ENCODE results near the gene ARMC10. TPM values are rescaled to one million over a fixed set of nuclear protein-coding genes. Genes with fewer than 3 reads are reported as not detected.

The ARMC10 gene
- polyA plus RNA-seq, 1 donor from 2014 or later = 28.8 TPM

GRCh38 chr7:103080923-103081322, 6.0 kb downstream of the ARMC10 start:
- no peak overlapping the region for H3K4me2 ChIP-seq (ENCODE audit: low read length)
- no peak overlapping the region for H2AFZ ChIP-seq (ENCODE audit: low read depth, low read length)
- peaks cover 6% of the 10 kb centered on the region for H3K36me3 ChIP-seq (ENCODE audit: insufficient read depth, low read length)
- peaks cover 17% of the 10 kb centered on the region for H3K79me2 ChIP-seq (replicated peaks; ENCODE audit: insufficient read depth, low read length)
- no peaks in the 10 kb centered on the region for H3K27me3 ChIP-seq (ENCODE audit: insufficient read depth, low read depth, low read length)
- H3K27ac ChIP-seq (ENCODE audit: low read length) = no peak overlapping the region
- no peak overlapping the region for H3K4me3 ChIP-seq (ENCODE audit: low read length)
- no peaks in the 10 kb centered on the region for H3K9me3 ChIP-seq (ENCODE audit: low read length)
- H3K9me2 ChIP-seq (ENCODE audit: insufficient read depth, low read length) = no peaks in the 10 kb centered on the region
- TF ChIP-seq EZH2 (IDR thresholded peaks at IDR 0.05; ENCODE audit: borderline replicate concordance, insufficient read depth, low read length, poor library complexity, severe bottlenecking) = no peak
- TF ChIP-seq TAF1 (IDR thresholded peaks at IDR 0.05; ENCODE audit: low read depth) = no peak
- no peak for TF ChIP-seq EP300 (conservative IDR thresholded peaks at IDR 0.05; ENCODE audit: poor library complexity, severe bottlenecking)
- TF ChIP-seq SMC3 (conservative IDR thresholded peaks at IDR 0.05; ENCODE audit: poor library complexity) = no peak
- no peaks in the 10 kb centered on the region for H3F3A ChIP-seq (ENCODE audit: insufficient read depth, low read length, poor library complexity, severe bottlenecking)
- H3K9ac ChIP-seq (ENCODE audit: low read length) = no peak overlapping the region
- no peaks in the 10 kb centered on the region for H4K20me1 ChIP-seq (ENCODE audit: insufficient read depth)

DNA sequence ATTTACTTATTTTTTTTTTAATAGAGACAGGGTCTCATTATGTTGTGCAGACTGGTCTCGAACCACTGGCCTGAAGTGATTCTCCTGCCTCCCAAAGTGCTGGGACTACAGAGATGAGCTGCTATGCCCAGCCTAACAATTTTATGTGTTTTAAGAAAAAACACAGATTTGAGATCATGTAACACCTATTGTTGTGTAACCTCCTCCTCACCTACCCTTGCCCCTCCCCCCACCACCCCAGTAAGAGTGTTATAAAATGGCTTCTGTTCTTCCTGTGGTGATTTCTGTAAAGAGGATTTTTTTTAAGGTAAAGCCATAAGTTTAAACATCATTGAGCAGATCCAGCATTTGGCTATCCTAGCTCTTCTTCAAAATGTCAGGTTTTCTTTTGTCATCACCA, 7.6 kb downstream of the ARMC10 start:
- H3K27ac ChIP-seq (ENCODE audit: low read length) = no peak overlapping the region
- no peak overlapping the region for H2AFZ ChIP-seq (ENCODE audit: low read depth, low read length)
- no peaks in the 10 kb centered on the region for H4K20me1 ChIP-seq (ENCODE audit: insufficient read depth)
- H3F3A ChIP-seq (ENCODE audit: insufficient read depth, low read length, poor library complexity, severe bottlenecking) = no peaks in the 10 kb centered on the region
- H3K4me3 ChIP-seq (ENCODE audit: low read length) = no peak overlapping the region
- peaks cover 6% of the 10 kb centered on the region for H3K36me3 ChIP-seq (ENCODE audit: insufficient read depth, low read length)
- H3K9me2 ChIP-seq (ENCODE audit: insufficient read depth, low read length) = no peaks in the 10 kb centered on the region
- H3K9me3 ChIP-seq (ENCODE audit: low read length) = no peaks in the 10 kb centered on the region
- H3K27me3 ChIP-seq (ENCODE audit: insufficient read depth, low read depth, low read length) = no peaks in the 10 kb centered on the region
- TF ChIP-seq EZH2 (IDR thresholded peaks at IDR 0.05; ENCODE audit: borderline replicate concordance, insufficient read depth, low read length, poor library complexity, severe bottlenecking) (no peak), RAD21 (conservative IDR thresholded peaks at IDR 0.05) (no peak), POLR2AphosphoS5 (IDR thresholded peaks at IDR 0.05) (no peak), TAF1 (IDR thresholded peaks at IDR 0.05; ENCODE audit: low read depth) (no peak), MXI1 (conservative IDR thresholded peaks at IDR 0.05; ENCODE audit: poor library complexity, severe bottlenecking) (no peak), EP300 (conservative IDR thresholded peaks at IDR 0.05; ENCODE audit: poor library complexity, severe bottlenecking) (no peak), SMC3 (conservative IDR thresholded peaks at IDR 0.05; ENCODE audit: poor library complexity) (no peak)
- TF ChIP-seq, protein P1, sequence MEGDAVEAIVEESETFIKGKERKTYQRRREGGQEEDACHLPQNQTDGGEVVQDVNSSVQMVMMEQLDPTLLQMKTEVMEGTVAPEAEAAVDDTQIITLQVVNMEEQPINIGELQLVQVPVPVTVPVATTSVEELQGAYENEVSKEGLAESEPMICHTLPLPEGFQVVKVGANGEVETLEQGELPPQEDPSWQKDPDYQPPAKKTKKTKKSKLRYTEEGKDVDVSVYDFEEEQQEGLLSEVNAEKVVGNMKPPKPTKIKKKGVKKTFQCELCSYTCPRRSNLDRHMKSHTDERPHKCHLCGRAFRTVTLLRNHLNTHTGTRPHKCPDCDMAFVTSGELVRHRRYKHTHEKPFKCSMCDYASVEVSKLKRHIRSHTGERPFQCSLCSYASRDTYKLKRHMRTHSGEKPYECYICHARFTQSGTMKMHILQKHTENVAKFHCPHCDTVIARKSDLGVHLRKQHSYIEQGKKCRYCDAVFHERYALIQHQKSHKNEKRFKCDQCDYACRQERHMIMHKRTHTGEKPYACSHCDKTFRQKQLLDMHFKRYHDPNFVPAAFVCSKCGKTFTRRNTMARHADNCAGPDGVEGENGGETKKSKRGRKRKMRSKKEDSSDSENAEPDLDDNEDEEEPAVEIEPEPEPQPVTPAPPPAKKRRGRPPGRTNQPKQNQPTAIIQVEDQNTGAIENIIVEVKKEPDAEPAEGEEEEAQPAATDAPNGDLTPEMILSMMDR (IDR thresholded peaks at IDR 0.05; ENCODE audit: poor library complexity, severe bottlenecking) = no peak
- TF ChIP-seq, protein P2, sequence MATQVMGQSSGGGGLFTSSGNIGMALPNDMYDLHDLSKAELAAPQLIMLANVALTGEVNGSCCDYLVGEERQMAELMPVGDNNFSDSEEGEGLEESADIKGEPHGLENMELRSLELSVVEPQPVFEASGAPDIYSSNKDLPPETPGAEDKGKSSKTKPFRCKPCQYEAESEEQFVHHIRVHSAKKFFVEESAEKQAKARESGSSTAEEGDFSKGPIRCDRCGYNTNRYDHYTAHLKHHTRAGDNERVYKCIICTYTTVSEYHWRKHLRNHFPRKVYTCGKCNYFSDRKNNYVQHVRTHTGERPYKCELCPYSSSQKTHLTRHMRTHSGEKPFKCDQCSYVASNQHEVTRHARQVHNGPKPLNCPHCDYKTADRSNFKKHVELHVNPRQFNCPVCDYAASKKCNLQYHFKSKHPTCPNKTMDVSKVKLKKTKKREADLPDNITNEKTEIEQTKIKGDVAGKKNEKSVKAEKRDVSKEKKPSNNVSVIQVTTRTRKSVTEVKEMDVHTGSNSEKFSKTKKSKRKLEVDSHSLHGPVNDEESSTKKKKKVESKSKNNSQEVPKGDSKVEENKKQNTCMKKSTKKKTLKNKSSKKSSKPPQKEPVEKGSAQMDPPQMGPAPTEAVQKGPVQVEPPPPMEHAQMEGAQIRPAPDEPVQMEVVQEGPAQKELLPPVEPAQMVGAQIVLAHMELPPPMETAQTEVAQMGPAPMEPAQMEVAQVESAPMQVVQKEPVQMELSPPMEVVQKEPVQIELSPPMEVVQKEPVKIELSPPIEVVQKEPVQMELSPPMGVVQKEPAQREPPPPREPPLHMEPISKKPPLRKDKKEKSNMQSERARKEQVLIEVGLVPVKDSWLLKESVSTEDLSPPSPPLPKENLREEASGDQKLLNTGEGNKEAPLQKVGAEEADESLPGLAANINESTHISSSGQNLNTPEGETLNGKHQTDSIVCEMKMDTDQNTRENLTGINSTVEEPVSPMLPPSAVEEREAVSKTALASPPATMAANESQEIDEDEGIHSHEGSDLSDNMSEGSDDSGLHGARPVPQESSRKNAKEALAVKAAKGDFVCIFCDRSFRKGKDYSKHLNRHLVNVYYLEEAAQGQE (IDR thresholded peaks at IDR 0.05; ENCODE audit: borderline replicate concordance) = no peak
- peaks cover 5% of the 10 kb centered on the region for H3K79me2 ChIP-seq (replicated peaks; ENCODE audit: insufficient read depth, low read length)
- no peak overlapping the region for H3K4me2 ChIP-seq (ENCODE audit: low read length)
- no peak overlapping the region for H3K9ac ChIP-seq (ENCODE audit: low read length)
